ENCODE data around the gene SREBF1. TPM values are rescaled to one million over a fixed set of nuclear protein-coding genes. Genes with fewer than 3 reads are reported as not detected.

SREBF1 gene
- total RNA-seq, 1 experiment from 2014 or later = 298 TPM

- no peaks in the 10 kb centered on the region for H3K9me2 ChIP-seq (ENCODE audit: insufficient read depth)
- ChIA-PET POLR2A (no interaction called here), RAD21 (ENCODE audit: low non-redundant PET in 1 of 2, low total read pairs in 2 of 2, uncharacterized antibody in 2 of 2, unreplicated experiment in 2 of 2) (interaction anchor here in 1 of 2 experiments (0.8 kb wide), 1 partner anchor 43 kb away, joined by 3 read pairs; no protein-coding TSS in a partner anchor), CTCF (interaction anchor here (0.9 to 1.8 kb wide), 4 partner anchors 11 to 58 kb away, joined by 3 to 4 read pairs (median 4); no protein-coding TSS in a partner anchor)
- H3K36me3 ChIP-seq (ENCODE audit: control insufficient read depth in 1 of 2, insufficient read depth in 2 of 2, low read length in 2 of 2) = no peaks in the 10 kb centered on the region
- no peak overlapping the region for H2AFZ ChIP-seq (ENCODE audit: low read depth, low read length, poor library complexity, severe bottlenecking)
- BruUV-seq (replicated peaks) = no TSS peak
- H3K9ac ChIP-seq (ENCODE audit: low read length) = no peak overlapping the region
- intact Hi-C loops (cut with micrococcal nuclease) = loop anchor here (1.0 to 10.0 kb wide), 4 partner anchors 48 to 506 kb away; no protein-coding TSS in a partner anchor
- H3K9me3 ChIP-seq (ENCODE audit: control insufficient read depth in 1 of 2, insufficient read depth in 1 of 2, low read depth in 1 of 2, low read length in 2 of 2) = no peaks in the 10 kb centered on the region
- no peak overlapping the region for H3K27ac ChIP-seq (ENCODE audit: low read depth, low read length)
- H3K79me2 ChIP-seq (ENCODE audit: insufficient read depth, low read length) = no peaks in the 10 kb centered on the region
- no peaks in the 10 kb centered on the region for H4K20me1 ChIP-seq (ENCODE audit: insufficient read depth)
- ATAC-seq = no peak
- H3K4me3 ChIP-seq (replicated peaks in 1 of 2; ENCODE audit: low read depth in 1 of 2, low read length in 2 of 2) = no peak overlapping the region
- no peak for DNase-seq (ENCODE audit: low read depth, low spot score)
- no peak overlapping the region for H3K4me2 ChIP-seq (ENCODE audit: low read length)
- TF ChIP-seq RAD21 (IDR thresholded peaks at IDR 0.05; ENCODE audit: low read depth) = no peak
- peaks cover 18 to 30% of the 10 kb centered on the region in 2 experiments; a peak in 3 of 4 replicates for H3K4me1 ChIP-seq (ENCODE audit: control insufficient read depth in 1 of 2, insufficient read depth in 2 of 2, low read length in 2 of 2)
- H3K27me3 ChIP-seq (ENCODE audit: insufficient read depth, low read length) = no peaks in the 10 kb centered on the region
These were observed 24.0 kb upstream of the SREBF1 start for GRCh38 chr17:17860766-17861107.

GRCh38 chr17:17859909-17860765, 23.4 kb upstream of the SREBF1 start:
- Histone ChIP-seq H3K79me2 (ENCODE audit: insufficient read depth, low read length) (no peaks in the 10 kb centered on the region), H2AFZ (ENCODE audit: low read depth, low read length, poor library complexity, severe bottlenecking) (no peak overlapping the region), H3K4me1 (ENCODE audit: control insufficient read depth in 1 of 2, insufficient read depth in 2 of 2, low read length in 2 of 2) (peaks cover 24 to 36% of the 10 kb centered on the region in 2 experiments; a peak in 3 of 4 replicates), H3K27ac (ENCODE audit: low read depth, low read length) (no peak overlapping the region), H3K27me3 (ENCODE audit: insufficient read depth, low read length) (no peaks in the 10 kb centered on the region), H3K9me2 (ENCODE audit: insufficient read depth) (no peaks in the 10 kb centered on the region), H3K9me3 (ENCODE audit: control insufficient read depth in 1 of 2, insufficient read depth in 1 of 2, low read depth in 1 of 2, low read length in 2 of 2) (no peaks in the 10 kb centered on the region), H3K4me2 (ENCODE audit: low read length) (0 out of 2 replicates have a peak overlapping the region, but pooled peaks have one; percentile 7), H3K4me3 (replicated peaks in 1 of 2; ENCODE audit: low read depth in 1 of 2, low read length in 2 of 2) (no peak overlapping the region), H3K36me3 (ENCODE audit: control insufficient read depth in 1 of 2, insufficient read depth in 2 of 2, low read length in 2 of 2) (no peaks in the 10 kb centered on the region), H3K9ac (ENCODE audit: low read length) (no peak overlapping the region), H4K20me1 (ENCODE audit: insufficient read depth) (no peaks in the 10 kb centered on the region)
- POLR2A ChIA-PET = interaction anchor here (2.1 kb wide), 1 partner anchor 22 kb away, joined by 6 read pairs; no protein-coding TSS in a partner anchor
- RAD21 ChIA-PET (ENCODE audit: low non-redundant PET in 1 of 2, low total read pairs in 2 of 2, uncharacterized antibody in 2 of 2, unreplicated experiment in 2 of 2) = interaction anchor here (0.8 to 1.3 kb wide), 2 partner anchors 42 to 59 kb away, joined by 3 to 4 read pairs; no protein-coding TSS in a partner anchor
- ATAC-seq (peak; percentile 98), DNase-seq (ENCODE audit: low read depth, low spot score) (no peak)
- peak; percentile 99 for TF ChIP-seq RAD21 (IDR thresholded peaks at IDR 0.05; ENCODE audit: low read depth)
- TF ChIP-seq EGR1 (IDR thresholded peaks at IDR 0.05; ENCODE audit: low read depth) = no peak
- TF ChIP-seq EZH2 (IDR thresholded peaks at IDR 0.05) = no peak
- no peak for TF ChIP-seq JUND (IDR thresholded peaks at IDR 0.05)
- TF ChIP-seq CTCF (IDR thresholded peaks at IDR 0.05 in 2 of 3, conservative IDR thresholded peaks at IDR 0.05 in 1 of 3; ENCODE audit: borderline replicate concordance in 1 of 3, insufficient read depth in 1 of 3, low read depth in 2 of 3, low read length in 2 of 3) = peak; percentile 92 to 97 (median 93)
- TF ChIP-seq SRF (IDR thresholded peaks at IDR 0.05; ENCODE audit: low read depth) = no peak
- intact Hi-C loops (cut with micrococcal nuclease) = loop anchor here (1.0 to 10.0 kb wide), 4 partner anchors 47 to 505 kb away; no protein-coding TSS in a partner anchor
- CTCF ChIA-PET = interaction anchor here (0.6 to 1.8 kb wide), 7 partner anchors 10 to 59 kb away, joined by 3 to 4 read pairs (median 4); no protein-coding TSS in a partner anchor
- no TSS peak for BruUV-seq (replicated peaks)

Measured in HCT116 (cell line).